SK-N-SH (cell line): ENCODE results near the gene SNTG2. TPM values are rescaled to one million over a fixed set of nuclear protein-coding genes. Genes with fewer than 3 reads are reported as not detected.

Experiments used
- CTCF ChIA-PET: fragments of 300-600, 350-600 bp; formaldehyde crosslinking; extraction: SDS; loops from one replicate; lab custom pipeline; 2021; lab: Yijun Ruan, JAX
- POLR2A ChIA-PET: fragments of 350-600 bp; sonication (Branson Sonifier 250); formaldehyde crosslinking; extraction: SDS; loops from one replicate; lab custom pipeline; 2020; ENCODE audit warnings: antibody characterized with exemption, inconsistent platforms; lab: Yijun Ruan, JAX
- DNase-seq: peaks from one replicate; pipeline ENCODE4 v3.0.0; 2012
- H2AFZ ChIP-seq: fragments of 200-600 bp; sonication (generic); 2 replicates; pipeline ENCODE4 v1.8.1; 2016; ENCODE audit warnings: antibody characterized with exemption, mild to moderate bottlenecking, low read depth
- H3F3A ChIP-seq: fragments of 200-600 bp; sonication (generic); replicated peaks from 2 replicates; pipeline ENCODE3; 2016; ENCODE audit warnings: antibody characterized with exemption, mild to moderate bottlenecking; ENCODE audit not compliant: insufficient read depth
- H3K27ac ChIP-seq, 2 experiments: fragments of 200-500 bp in 1 of 2; fragments of 200-600 bp in 1 of 2; sonication (Bioruptor generic) in 1 of 2; sonication (generic), shearing (Covaris generic) in 1 of 2; 2 replicates each; pipeline versions ENCODE4 v1.5.1 to v1.6.1; 2014 to 2016; ENCODE audit warnings: low read depth in 2 of 2, inconsistent platforms in 1 of 2, low read length in 1 of 2, mild to moderate bottlenecking in 1 of 2, mixed read lengths in 1 of 2
- H3K27me3 ChIP-seq: fragments of 200-600 bp; sonication (generic), shearing (Covaris generic); 2 replicates; pipeline ENCODE4 v1.6.1; 2016; ENCODE audit warnings: mixed run types; ENCODE audit not compliant: insufficient read depth
- H3K36me3 ChIP-seq, 2 experiments: fragments of 200-500 bp in 1 of 2; fragments of 200-600 bp in 1 of 2; sonication (Bioruptor generic) in 1 of 2; sonication (generic) in 1 of 2; replicated peaks in 1 of 2; 2 replicates each; pipeline versions ENCODE3 to v1.5.1; 2014 to 2016; ENCODE audit warnings: low read length in 1 of 2, mild to moderate bottlenecking in 1 of 2; ENCODE audit not compliant: insufficient read depth in 2 of 2, control insufficient read depth in 1 of 2
- H3K4me1 ChIP-seq, 2 experiments: fragments of 200-500 bp in 1 of 2; fragments of 200-600 bp in 1 of 2; sonication (Bioruptor generic) in 1 of 2; sonication (generic), shearing (Covaris generic) in 1 of 2; 2 replicates each; pipeline versions ENCODE4 v1.5.1 to v1.6.1; 2014 to 2016; ENCODE audit warnings: low read depth in 1 of 2, low read length in 1 of 2, mixed run types in 1 of 2; ENCODE audit not compliant: insufficient read depth in 2 of 2, control insufficient read depth in 1 of 2
- H3K4me2 ChIP-seq: fragments of 200-600 bp; sonication (generic), shearing (Covaris generic); 2 replicates; pipeline ENCODE4 v1.6.1; 2017; ENCODE audit warnings: mixed run types
- H3K4me3 ChIP-seq, 2 experiments: fragments of 200-500 bp in 1 of 2; fragments of 200-600 bp in 1 of 2; sonication (Bioruptor generic) in 1 of 2; sonication (generic), shearing (Covaris generic) in 1 of 2; 2 replicates each; pipeline versions ENCODE4 v1.5.1 to v1.8.1; 2014 to 2016; ENCODE audit warnings: low read depth in 2 of 2, inconsistent platforms in 1 of 2, low read length in 1 of 2, mild to moderate bottlenecking in 1 of 2, mixed read lengths in 1 of 2, moderate library complexity in 1 of 2
- H3K79me2 ChIP-seq: fragments of 200-600 bp; sonication (generic); 2 replicates; pipeline ENCODE4 v1.8.1; 2017; ENCODE audit warnings: mild to moderate bottlenecking; ENCODE audit not compliant: insufficient read depth
- H3K9ac ChIP-seq: fragments of 200-600 bp; sonication (generic); 2 replicates; pipeline ENCODE4 v1.6.1; 2017; ENCODE audit warnings: mixed run types
- H3K9me2 ChIP-seq: fragments of 200-600 bp; sonication (generic); 2 replicates; pipeline ENCODE4 v1.6.1; 2017; ENCODE audit warnings: mixed run types
- H3K9me3 ChIP-seq: fragments of 200-600 bp; sonication (generic); 2 replicates; pipeline ENCODE4 v1.6.1; 2017; ENCODE audit warnings: mixed run types, mild to moderate bottlenecking, moderate library complexity
- H4K20me1 ChIP-seq: fragments of 200-600 bp; sonication (generic); 2 replicates; pipeline ENCODE4 v1.6.1; 2017; ENCODE audit warnings: mild to moderate bottlenecking, mixed run types; ENCODE audit not compliant: insufficient read depth
- CTCF ChIP-seq: fragments of 200-600 bp; sonication (generic); IDR thresholded peaks from 2 replicates; pipeline ENCODE4 v1.6.1; 2017; ENCODE audit warnings: antibody characterized with exemption, mild to moderate bottlenecking, moderate library complexity
- FOSL2 ChIP-seq: IDR thresholded peaks from 2 replicates; pipeline ENCODE4 v1.4.0; 2012; ENCODE audit warnings: low read depth, mild to moderate bottlenecking, moderate library complexity, borderline replicate concordance
- FOXM1 ChIP-seq: IDR thresholded peaks from 2 replicates; pipeline ENCODE4 v1.4.0; 2012; ENCODE audit warnings: low read depth, mild to moderate bottlenecking
- GATA2 ChIP-seq: sonication (generic); formaldehyde crosslinking; IDR thresholded peaks from 2 replicates; pipeline ENCODE4 v1.5.0; 2020; ENCODE audit warnings: mild to moderate bottlenecking, missing genetic modification reagents
- NFIC ChIP-seq: IDR thresholded peaks from 2 replicates; pipeline ENCODE4 v1.4.0; 2012; ENCODE audit warnings: borderline replicate concordance
- NRF1 ChIP-seq: IDR thresholded peaks from 2 replicates; pipeline ENCODE4 v1.6.1; 2012; ENCODE audit warnings: low read depth, mild to moderate bottlenecking, low read length
- POLR2AphosphoS5 ChIP-seq: IDR thresholded peaks from 2 replicates; pipeline ENCODE4 v1.6.1; 2012; ENCODE audit warnings: low read depth, low read length
- RCOR1 ChIP-seq: fragments of 150-350 bp; IDR thresholded peaks from 2 replicates; pipeline ENCODE4 v1.6.1; 2017; ENCODE audit warnings: antibody characterized with exemption, low read length
- RFX5 ChIP-seq: IDR thresholded peaks from 2 replicates; pipeline ENCODE4 v1.6.1; 2012; ENCODE audit warnings: mild to moderate bottlenecking, improper control_type of control experiment, low read length
- RXRA ChIP-seq: IDR thresholded peaks from 2 replicates; pipeline ENCODE4 v1.4.0; 2012; ENCODE audit warnings: low read depth, mild to moderate bottlenecking, borderline replicate concordance
- TCF12 ChIP-seq: IDR thresholded peaks from 2 replicates; pipeline ENCODE4 v1.4.0; 2012
- TEAD4 ChIP-seq: IDR thresholded peaks from 2 replicates; pipeline ENCODE4 v1.4.0; 2012; ENCODE audit warnings: mild to moderate bottlenecking, borderline replicate concordance; ENCODE audit not compliant: insufficient read depth
- USF1 ChIP-seq: IDR thresholded peaks from 2 replicates; pipeline ENCODE4 v1.4.0; 2012; ENCODE audit warnings: low read depth, borderline replicate concordance
- WGBS: methylation state at CpG from one replicate; pipeline ENCODE4 v1.1.6; 2017; ENCODE audit warnings: low lambda C conversion rate; 5-methylcytosine and 5-hydroxymethylcytosine counted together
- polyA plus RNA-seq, 3 experiments: library from polyadenylated mRNA; depleted of rRNA; stranded (reverse); fragments of >200 nt; gene quantifications; 2 replicates each; pipeline ENCODE4 v1.2.3, GENCODE V29; 2012
- TF ChIP-seq, protein P1 (sequence below): IDR thresholded peaks from 2 replicates; pipeline ENCODE4 v1.6.1; 2012; ENCODE audit warnings: mild to moderate bottlenecking, low read depth, low read length, moderate library complexity
- TF ChIP-seq, protein P2 (sequence below): fragments of 150-350 bp; IDR thresholded peaks from 2 replicates; pipeline ENCODE4 v1.6.1; 2016; ENCODE audit warnings: mild to moderate bottlenecking, low read depth, low read length
- TF ChIP-seq, protein P3 (sequence below): IDR thresholded peaks from 2 replicates; pipeline ENCODE4 v1.4.0; 2012; ENCODE audit warnings: low read depth, borderline replicate concordance

Gene SNTG2
- polyA plus RNA-seq, 1 of the 3 experiments (the other 2 are of a cell fraction), result not detected

DNA sequence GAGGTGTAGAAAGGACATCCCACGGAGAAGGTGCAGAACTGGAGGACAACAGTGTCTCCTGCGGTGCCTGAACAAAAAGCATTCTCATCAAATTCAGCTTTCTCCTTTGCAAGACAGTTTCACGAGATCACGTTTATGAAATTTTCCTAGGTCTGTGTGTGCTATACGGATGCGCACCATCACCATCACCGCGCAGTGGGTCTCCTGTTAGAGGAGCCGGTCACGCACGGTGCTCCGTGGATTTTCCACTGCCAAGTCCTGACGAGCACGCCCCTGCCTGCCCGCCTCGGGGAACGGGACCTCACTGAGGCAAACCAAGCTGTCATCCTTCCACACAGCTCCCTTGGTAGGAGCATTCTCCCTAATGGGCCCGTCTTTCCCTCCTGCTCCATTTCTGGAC, 322.2 kb downstream of the SNTG2 start:
- peaks cover 0 to 2% of the 10 kb centered on the region in 2 experiments; a peak in 1 of 4 replicates for H3K4me1 ChIP-seq
- H3K4me3 ChIP-seq, result no peak overlapping the region
- H2AFZ ChIP-seq, result no peak overlapping the region
- H3K9me2 ChIP-seq, result no peaks in the 10 kb centered on the region
- H3K27ac ChIP-seq, result no peak overlapping the region
- no peak for DNase-seq
- no peaks in the 10 kb centered on the region for H3K9me3 ChIP-seq
- H3K79me2 ChIP-seq, result no peaks in the 10 kb centered on the region
- CTCF ChIA-PET, result no interaction called here
- H3K9ac ChIP-seq, result no peak overlapping the region
- H3K4me2 ChIP-seq, result no peak overlapping the region
- no peaks in the 10 kb centered on the region for H3F3A ChIP-seq
- TF ChIP-seq NFIC (no peak), RXRA (no peak), CTCF (no peak), USF1 (no peak), RFX5 (no peak), TEAD4 (no peak), TCF12 (no peak), POLR2AphosphoS5 (no peak), NRF1 (no peak), RCOR1 (no peak), FOSL2 (no peak), GATA2 (CRISPR knock-in tag) (no peak), FOXM1 (no peak)
- TF ChIP-seq, protein P1, sequence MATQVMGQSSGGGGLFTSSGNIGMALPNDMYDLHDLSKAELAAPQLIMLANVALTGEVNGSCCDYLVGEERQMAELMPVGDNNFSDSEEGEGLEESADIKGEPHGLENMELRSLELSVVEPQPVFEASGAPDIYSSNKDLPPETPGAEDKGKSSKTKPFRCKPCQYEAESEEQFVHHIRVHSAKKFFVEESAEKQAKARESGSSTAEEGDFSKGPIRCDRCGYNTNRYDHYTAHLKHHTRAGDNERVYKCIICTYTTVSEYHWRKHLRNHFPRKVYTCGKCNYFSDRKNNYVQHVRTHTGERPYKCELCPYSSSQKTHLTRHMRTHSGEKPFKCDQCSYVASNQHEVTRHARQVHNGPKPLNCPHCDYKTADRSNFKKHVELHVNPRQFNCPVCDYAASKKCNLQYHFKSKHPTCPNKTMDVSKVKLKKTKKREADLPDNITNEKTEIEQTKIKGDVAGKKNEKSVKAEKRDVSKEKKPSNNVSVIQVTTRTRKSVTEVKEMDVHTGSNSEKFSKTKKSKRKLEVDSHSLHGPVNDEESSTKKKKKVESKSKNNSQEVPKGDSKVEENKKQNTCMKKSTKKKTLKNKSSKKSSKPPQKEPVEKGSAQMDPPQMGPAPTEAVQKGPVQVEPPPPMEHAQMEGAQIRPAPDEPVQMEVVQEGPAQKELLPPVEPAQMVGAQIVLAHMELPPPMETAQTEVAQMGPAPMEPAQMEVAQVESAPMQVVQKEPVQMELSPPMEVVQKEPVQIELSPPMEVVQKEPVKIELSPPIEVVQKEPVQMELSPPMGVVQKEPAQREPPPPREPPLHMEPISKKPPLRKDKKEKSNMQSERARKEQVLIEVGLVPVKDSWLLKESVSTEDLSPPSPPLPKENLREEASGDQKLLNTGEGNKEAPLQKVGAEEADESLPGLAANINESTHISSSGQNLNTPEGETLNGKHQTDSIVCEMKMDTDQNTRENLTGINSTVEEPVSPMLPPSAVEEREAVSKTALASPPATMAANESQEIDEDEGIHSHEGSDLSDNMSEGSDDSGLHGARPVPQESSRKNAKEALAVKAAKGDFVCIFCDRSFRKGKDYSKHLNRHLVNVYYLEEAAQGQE, result no peak
- TF ChIP-seq, protein P2, sequence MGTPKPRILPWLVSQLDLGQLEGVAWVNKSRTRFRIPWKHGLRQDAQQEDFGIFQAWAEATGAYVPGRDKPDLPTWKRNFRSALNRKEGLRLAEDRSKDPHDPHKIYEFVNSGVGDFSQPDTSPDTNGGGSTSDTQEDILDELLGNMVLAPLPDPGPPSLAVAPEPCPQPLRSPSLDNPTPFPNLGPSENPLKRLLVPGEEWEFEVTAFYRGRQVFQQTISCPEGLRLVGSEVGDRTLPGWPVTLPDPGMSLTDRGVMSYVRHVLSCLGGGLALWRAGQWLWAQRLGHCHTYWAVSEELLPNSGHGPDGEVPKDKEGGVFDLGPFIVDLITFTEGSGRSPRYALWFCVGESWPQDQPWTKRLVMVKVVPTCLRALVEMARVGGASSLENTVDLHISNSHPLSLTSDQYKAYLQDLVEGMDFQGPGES, result no peak
- TF ChIP-seq, protein P3, sequence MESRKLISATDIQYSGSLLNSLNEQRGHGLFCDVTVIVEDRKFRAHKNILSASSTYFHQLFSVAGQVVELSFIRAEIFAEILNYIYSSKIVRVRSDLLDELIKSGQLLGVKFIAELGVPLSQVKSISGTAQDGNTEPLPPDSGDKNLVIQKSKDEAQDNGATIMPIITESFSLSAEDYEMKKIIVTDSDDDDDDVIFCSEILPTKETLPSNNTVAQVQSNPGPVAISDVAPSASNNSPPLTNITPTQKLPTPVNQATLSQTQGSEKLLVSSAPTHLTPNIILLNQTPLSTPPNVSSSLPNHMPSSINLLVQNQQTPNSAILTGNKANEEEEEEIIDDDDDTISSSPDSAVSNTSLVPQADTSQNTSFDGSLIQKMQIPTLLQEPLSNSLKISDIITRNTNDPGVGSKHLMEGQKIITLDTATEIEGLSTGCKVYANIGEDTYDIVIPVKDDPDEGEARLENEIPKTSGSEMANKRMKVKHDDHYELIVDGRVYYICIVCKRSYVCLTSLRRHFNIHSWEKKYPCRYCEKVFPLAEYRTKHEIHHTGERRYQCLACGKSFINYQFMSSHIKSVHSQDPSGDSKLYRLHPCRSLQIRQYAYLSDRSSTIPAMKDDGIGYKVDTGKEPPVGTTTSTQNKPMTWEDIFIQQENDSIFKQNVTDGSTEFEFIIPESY, result no peak
- POLR2A ChIA-PET, result no interaction called here
- no peaks in the 10 kb centered on the region for H3K36me3 ChIP-seq
- WGBS, result 57% methylated on average over 18 of the region's 18 CpGs
- H3K27me3 ChIP-seq, result no peaks in the 10 kb centered on the region
- H4K20me1 ChIP-seq, result no peaks in the 10 kb centered on the region
